Suprapubic skin (tissue), 4 donors: Measurements from ENCODE around the gene CREB5. TPM values are rescaled to one million over a fixed set of nuclear protein-coding genes. Genes with fewer than 3 reads are reported as not detected.
"Not testable (repeated sequence)": the region's sequence is repeated elsewhere in the genome, so short reads cannot be mapped to it uniquely, and the experiment has no call there.

Source experiments
- DNase-seq, 2 donors: peaks; one replicate each; pipeline ENCODE4 v3.0.0-alpha.2; 2019; ENCODE audit warnings: low spot score in 2 of 2
- H3K27ac ChIP-seq: fragments of 200-600 bp; sonication (generic); one replicate; pipeline ENCODE4 v1.5.1; 2019
- H3K27me3 ChIP-seq: fragments of 200-600 bp; sonication (generic); one replicate; pipeline ENCODE4 v1.5.1; 2019
- H3K36me3 ChIP-seq: fragments of 200-600 bp; sonication (generic); one replicate; pipeline ENCODE4 v1.5.1; 2019
- H3K4me1 ChIP-seq: fragments of 200-600 bp; sonication (generic); one replicate; pipeline ENCODE4 v1.5.1; 2019
- H3K4me3 ChIP-seq: fragments of 200-600 bp; sonication (generic); one replicate; pipeline ENCODE4 v1.5.1; 2019; ENCODE audit warnings: mild to moderate bottlenecking
- H3K9me3 ChIP-seq: fragments of 200-600 bp; sonication (generic); one replicate; pipeline ENCODE4 v1.5.1; 2019
- CTCF ChIP-seq, 2 donors: fragments of 200-600 bp in 1 of 2; fragments of 450-650 bp in 1 of 2; sonication (generic) in 1 of 2; IDR thresholded peaks; one replicate each; pipeline ENCODE4 v1.5.1; 2016 to 2019; ENCODE audit warnings: antibody characterized with exemption in 2 of 2, mild to moderate bottlenecking in 1 of 2, moderate library complexity in 1 of 2
- EP300 ChIP-seq: sonication (generic); formaldehyde crosslinking; IDR thresholded peaks from one replicate; pipeline ENCODE4 v1.6.1; 2017; ENCODE audit warnings: antibody characterized with exemption
- POLR2A ChIP-seq, 2 donors: fragments of 450-650 bp; IDR thresholded peaks; one replicate each; pipeline ENCODE4 v1.6.1; 2017; ENCODE audit warnings: antibody characterized with exemption in 2 of 2, mild to moderate bottlenecking in 2 of 2, moderate library complexity in 2 of 2
- POLR2AphosphoS5 ChIP-seq, 3 donors: sonication (generic); formaldehyde crosslinking; IDR thresholded peaks; one replicate each; pipeline ENCODE4 v1.6.1; 2017; ENCODE audit warnings: antibody characterized with exemption in 3 of 3
- WGBS: methylation state at CpG from one replicate; pipeline ENCODE4 v1.1.5; 2018; 5-methylcytosine and 5-hydroxymethylcytosine counted together
- total RNA-seq, 4 donors: library from RNA; depleted of rRNA; stranded (reverse); fragments of >200 nt; gene quantifications; one replicate each; pipeline ENCODE4 v1.1.0, GENCODE V29; 2016

The CREB5 gene
- total RNA-seq, 4 donors from 2014 or later, result 6.2 to 12.1 (median 10.0) TPM

- H3K27ac ChIP-seq, result no peak overlapping the region
- TF ChIP-seq POLR2AphosphoS5 (IDR thresholded peaks at IDR 0.05), result no peak
- TF ChIP-seq POLR2A (IDR thresholded peaks at IDR 0.05), result no peak
- TF ChIP-seq CTCF (IDR thresholded peaks at IDR 0.05), result no peak
- TF ChIP-seq EP300, result no peak
- H3K9me3 ChIP-seq, result no peaks in the 10 kb centered on the region
- no peak for DNase-seq
- H3K36me3 ChIP-seq, result no peaks in the 10 kb centered on the region
- peaks cover 4% of the 10 kb centered on the region for H3K4me1 ChIP-seq
- H3K27me3 ChIP-seq, result no peaks in the 10 kb centered on the region
- WGBS, result 90% methylated on average over 14 of the region's 14 CpGs
- H3K4me3 ChIP-seq, result no peak overlapping the region
Measured at GRCh38 chr7:28785041-28785995, 373.0 kb downstream of the CREB5 start.

GRCh38 chr7:28786156-28786555 lies 373.8 kb downstream of the CREB5 start:
- H3K4me3 ChIP-seq, H3K36me3 ChIP-seq, DNase-seq, H3K27me3 ChIP-seq, H3K27ac ChIP-seq, H3K4me1 ChIP-seq, H3K9me3 ChIP-seq: not testable (repeated sequence)
- WGBS, result 96% methylated on average over 5 of the region's 5 CpGs

- no peak overlapping the region for H3K27ac ChIP-seq
- TF ChIP-seq POLR2A (IDR thresholded peaks at IDR 0.05) (no peak), CTCF (IDR thresholded peaks at IDR 0.05) (no peak), POLR2AphosphoS5 (IDR thresholded peaks at IDR 0.05) (no peak), EP300 (no peak)
- H3K4me1 ChIP-seq, result peaks cover 4% of the 10 kb centered on the region
- no peaks in the 10 kb centered on the region for H3K27me3 ChIP-seq
- H3K9me3 ChIP-seq, result no peaks in the 10 kb centered on the region
- no peak for DNase-seq
- no peak overlapping the region for H3K4me3 ChIP-seq
- no peaks in the 10 kb centered on the region for H3K36me3 ChIP-seq
Measured at GRCh38 chr7:28787106-28787505, 374.8 kb downstream of the CREB5 start.

- no peaks in the 10 kb centered on the region for H3K27me3 ChIP-seq
- H3K9me3 ChIP-seq, result no peaks in the 10 kb centered on the region
- H3K4me1 ChIP-seq, result no peaks in the 10 kb centered on the region
- no peak for DNase-seq
- no peak overlapping the region for H3K4me3 ChIP-seq
- TF ChIP-seq CTCF (IDR thresholded peaks at IDR 0.05) (no peak), POLR2A (IDR thresholded peaks at IDR 0.05) (no peak), EP300 (no peak), POLR2AphosphoS5 (IDR thresholded peaks at IDR 0.05) (no peak)
- H3K36me3 ChIP-seq, result no peaks in the 10 kb centered on the region
- WGBS, result 70% methylated on average over 4 of the region's 4 CpGs
- no peak overlapping the region for H3K27ac ChIP-seq
Measured at GRCh38 chr7:28790467-28790866, 378.1 kb downstream of the CREB5 start.

- TF ChIP-seq EP300 (no peak), POLR2A (IDR thresholded peaks at IDR 0.05) (no peak)
- Histone ChIP-seq H3K4me3 (no peak overlapping the region), H3K36me3 (no peaks in the 10 kb centered on the region), H3K27ac (no peak overlapping the region), H3K9me3 (no peaks in the 10 kb centered on the region), H3K27me3 (no peaks in the 10 kb centered on the region), H3K4me1 (no peaks in the 10 kb centered on the region)
- no peak for DNase-seq
- 90% methylated on average over 2 of the region's 2 CpGs for WGBS
Measured at GRCh38 chr7:28792858-28793257, 380.5 kb downstream of the CREB5 start.

GRCh38 chr7:28793381-28794085 lies 381.2 kb downstream of the CREB5 start:
- no peaks in the 10 kb centered on the region for H3K9me3 ChIP-seq
- WGBS, result 59% methylated on average over 5 of the region's 9 CpGs
- no peak for DNase-seq

More at GRCh38 chr7:28793381-28794085, 381.2 kb downstream of the CREB5 start:
- no peaks in the 10 kb centered on the region for H3K36me3 ChIP-seq
- no peak overlapping the region for H3K27ac ChIP-seq
- H3K4me3 ChIP-seq, result no peak overlapping the region
- TF ChIP-seq POLR2A (IDR thresholded peaks at IDR 0.05), result no peak
- TF ChIP-seq EP300, result no peak
- TF ChIP-seq POLR2AphosphoS5 (IDR thresholded peaks at IDR 0.05), result no peak
- no peak for TF ChIP-seq CTCF (IDR thresholded peaks at IDR 0.05)
- no peaks in the 10 kb centered on the region for H3K27me3 ChIP-seq
- H3K4me1 ChIP-seq, result no peaks in the 10 kb centered on the region
